ENCODE measurements around the gene SLC4A3.

The SLC4A3 gene

DNA sequence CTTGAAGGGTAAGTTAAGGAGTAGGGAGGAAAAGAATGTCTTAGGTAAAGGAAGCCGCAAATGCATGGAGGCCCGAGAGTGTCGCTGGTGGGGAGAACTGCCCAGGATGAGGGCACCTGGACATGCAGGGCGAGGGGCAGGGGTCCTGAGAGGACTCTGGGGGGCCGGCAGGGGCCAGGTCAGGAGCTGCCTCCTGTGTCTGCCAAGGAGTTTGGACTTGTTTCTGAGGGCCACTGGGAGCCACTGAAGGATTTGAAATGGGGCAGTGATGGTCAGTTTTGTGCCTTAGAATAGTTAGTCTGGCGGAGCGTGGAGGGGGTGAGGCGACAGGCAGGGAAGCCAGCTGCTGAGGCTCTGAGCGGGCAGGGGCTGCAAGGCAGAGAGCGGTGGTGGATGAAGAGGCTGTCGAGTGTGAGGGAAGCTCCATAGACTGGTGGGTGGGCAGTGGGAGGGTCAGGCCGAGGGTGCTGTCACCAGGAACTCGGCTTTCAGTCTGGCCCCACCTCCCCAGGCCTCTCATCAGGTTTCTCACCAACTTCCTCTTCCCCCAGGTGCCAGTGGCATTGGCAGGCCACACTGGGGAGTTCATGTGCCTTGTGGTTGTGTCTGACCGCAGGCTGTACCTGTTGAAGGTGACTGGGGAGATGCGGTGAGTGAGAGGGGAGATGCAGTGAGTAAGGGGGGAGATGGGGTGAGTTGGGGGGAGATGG is 14.7 kb upstream of the SLC4A3 start:
- no peak overlapping the region for H3K4me3 ChIP-seq (ENCODE audit: low read depth, low read length)
- TF ChIP-seq, protein P1, sequence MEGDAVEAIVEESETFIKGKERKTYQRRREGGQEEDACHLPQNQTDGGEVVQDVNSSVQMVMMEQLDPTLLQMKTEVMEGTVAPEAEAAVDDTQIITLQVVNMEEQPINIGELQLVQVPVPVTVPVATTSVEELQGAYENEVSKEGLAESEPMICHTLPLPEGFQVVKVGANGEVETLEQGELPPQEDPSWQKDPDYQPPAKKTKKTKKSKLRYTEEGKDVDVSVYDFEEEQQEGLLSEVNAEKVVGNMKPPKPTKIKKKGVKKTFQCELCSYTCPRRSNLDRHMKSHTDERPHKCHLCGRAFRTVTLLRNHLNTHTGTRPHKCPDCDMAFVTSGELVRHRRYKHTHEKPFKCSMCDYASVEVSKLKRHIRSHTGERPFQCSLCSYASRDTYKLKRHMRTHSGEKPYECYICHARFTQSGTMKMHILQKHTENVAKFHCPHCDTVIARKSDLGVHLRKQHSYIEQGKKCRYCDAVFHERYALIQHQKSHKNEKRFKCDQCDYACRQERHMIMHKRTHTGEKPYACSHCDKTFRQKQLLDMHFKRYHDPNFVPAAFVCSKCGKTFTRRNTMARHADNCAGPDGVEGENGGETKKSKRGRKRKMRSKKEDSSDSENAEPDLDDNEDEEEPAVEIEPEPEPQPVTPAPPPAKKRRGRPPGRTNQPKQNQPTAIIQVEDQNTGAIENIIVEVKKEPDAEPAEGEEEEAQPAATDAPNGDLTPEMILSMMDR (IDR thresholded peaks at IDR 0.05; ENCODE audit: borderline replicate concordance, insufficient read depth, low read depth, low read length): no peak

GRCh38 chr2:219613461-219614070 is 13.9 kb upstream of the SLC4A3 start:
- TF ChIP-seq, protein P1 (IDR thresholded peaks at IDR 0.05; ENCODE audit: borderline replicate concordance, insufficient read depth, low read depth, low read length): no peak

GRCh38 chr2:219614076-219614860 is 13.2 kb upstream of the SLC4A3 start:
- H3K4me3 ChIP-seq (ENCODE audit: low read depth, low read length): no peak overlapping the region
- TF ChIP-seq, protein P1 (IDR thresholded peaks at IDR 0.05; ENCODE audit: borderline replicate concordance, insufficient read depth, low read depth, low read length): no peak

More at GRCh38 chr2:219613461-219614070, 13.9 kb upstream of the SLC4A3 start:
- no peak overlapping the region for H3K4me3 ChIP-seq (ENCODE audit: low read depth, low read length)

DNA sequence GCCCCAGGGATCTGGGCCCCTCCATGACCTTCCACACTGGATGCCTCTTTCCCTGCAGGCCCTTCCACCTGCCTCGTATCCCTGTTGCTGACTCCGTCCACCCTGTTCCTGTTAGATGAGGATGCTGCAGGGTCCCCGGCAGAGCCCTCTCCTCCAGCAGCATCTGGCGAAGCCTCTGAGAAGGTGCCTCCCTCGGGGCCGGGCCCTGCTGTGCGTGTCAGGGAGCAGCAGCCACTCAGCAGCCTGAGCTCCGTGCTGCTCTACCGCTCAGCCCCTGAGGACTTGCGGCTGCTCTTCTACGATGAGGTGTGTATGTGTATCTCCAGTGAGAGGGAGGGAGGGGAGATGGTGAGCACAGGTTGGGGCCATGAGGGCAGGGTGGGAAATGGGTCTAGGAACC is 12.4 kb upstream of the SLC4A3 start:
- no peak overlapping the region for H3K4me3 ChIP-seq (ENCODE audit: low read depth, low read length)

DNA sequence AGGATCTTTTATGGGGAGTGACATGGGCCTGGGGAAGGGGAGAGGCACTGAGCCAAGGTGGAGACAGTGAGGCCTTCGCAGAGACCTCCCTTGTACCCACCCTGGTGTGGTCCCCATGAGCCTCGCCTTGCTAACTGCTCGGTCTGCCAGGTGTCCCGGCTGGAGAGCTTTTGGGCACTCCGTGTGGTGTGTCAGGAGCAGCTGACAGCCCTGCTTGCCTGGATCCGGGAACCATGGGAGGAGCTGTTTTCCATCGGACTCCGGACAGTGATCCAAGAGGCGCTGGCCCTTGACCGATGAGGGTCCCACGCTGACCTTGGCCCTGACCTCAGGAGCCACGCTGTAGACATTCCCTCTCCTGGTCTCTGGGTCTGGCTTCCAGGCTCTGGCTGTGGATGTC is 11.5 kb upstream of the SLC4A3 start:
- TF ChIP-seq, protein P1 (IDR thresholded peaks at IDR 0.05; ENCODE audit: borderline replicate concordance, insufficient read depth, low read depth, low read length): no peak
- no peak overlapping the region for H3K4me3 ChIP-seq (ENCODE audit: low read depth, low read length)

More for the DNA sequence above, 12.4 kb upstream of the SLC4A3 start:
- TF ChIP-seq, protein P1 (IDR thresholded peaks at IDR 0.05; ENCODE audit: borderline replicate concordance, insufficient read depth, low read depth, low read length): no peak

DNA sequence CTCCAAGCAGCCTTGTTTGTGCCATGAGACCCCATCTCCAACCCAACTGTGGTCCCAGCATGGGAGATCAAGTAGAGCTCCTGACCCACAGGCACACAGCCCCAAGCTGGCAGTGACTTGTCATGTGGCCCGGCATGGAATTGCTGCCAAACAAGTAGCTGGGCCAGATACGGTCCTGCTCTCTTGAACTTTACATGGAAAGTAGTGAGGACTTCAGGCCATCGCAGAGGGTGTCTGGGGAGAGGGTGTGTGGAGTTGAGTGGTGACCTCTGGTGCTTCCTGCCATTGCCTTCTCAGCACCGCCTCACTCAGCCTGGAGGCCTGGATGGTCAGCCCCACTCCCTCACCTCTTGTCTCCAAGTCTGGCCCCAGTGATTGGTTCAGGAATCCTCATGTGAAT is 10.9 kb upstream of the SLC4A3 start:
- TF ChIP-seq, protein P1 (IDR thresholded peaks at IDR 0.05; ENCODE audit: borderline replicate concordance, insufficient read depth, low read depth, low read length): no peak

More for the DNA sequence above, 10.9 kb upstream of the SLC4A3 start:
- H3K4me3 ChIP-seq (ENCODE audit: low read depth, low read length): no peak overlapping the region

Measured in GM12875 (cell line).